GM21619 (cell line): Measurements from ENCODE around the gene DEDD.

ENCODE experiments used
- ATAC-seq: cut with Tn5 transposase; IDR thresholded peaks from one replicate; pipeline ENCODE4 v1.9.1; 2021; ENCODE audit not compliant: unreplicated experiment

DEDD gene

GRCh38 chr1:161076410-161076809 lies 56.1 kb downstream of the DEDD start:
- ATAC-seq = no peak

- no peak for ATAC-seq
These were observed 57.6 kb downstream of the DEDD start for GRCh38 chr1:161074676-161075368.

- no peak for ATAC-seq
These were observed 58.9 kb downstream of the DEDD start for GRCh38 chr1:161073474-161074121.

- ATAC-seq = no peak
These were observed 59.6 kb downstream of the DEDD start for GRCh38 chr1:161072751-161073449.

GRCh38 chr1:161071886-161072371 lies 60.5 kb downstream of the DEDD start:
- no peak for ATAC-seq
